Suprapubic skin (tissue), 3 donors: ENCODE data around the gene VWF.

ENCODE experiments used
- POLR2AphosphoS5 ChIP-seq, 3 donors: sonication (generic); formaldehyde crosslinking; IDR thresholded peaks; one replicate each; pipeline ENCODE4 v1.6.1; 2017; ENCODE audit warnings: antibody characterized with exemption in 3 of 3
- TF ChIP-seq, protein P1 (sequence below), 2 donors: fragments of 200-600 bp in 1 of 2; fragments of 450-650 bp in 1 of 2; sonication (generic) in 1 of 2; IDR thresholded peaks; one replicate each; pipeline ENCODE4 v1.5.1; 2016 to 2019; ENCODE audit warnings: antibody characterized with exemption in 2 of 2, mild to moderate bottlenecking in 1 of 2, moderate library complexity in 1 of 2

DNA sequence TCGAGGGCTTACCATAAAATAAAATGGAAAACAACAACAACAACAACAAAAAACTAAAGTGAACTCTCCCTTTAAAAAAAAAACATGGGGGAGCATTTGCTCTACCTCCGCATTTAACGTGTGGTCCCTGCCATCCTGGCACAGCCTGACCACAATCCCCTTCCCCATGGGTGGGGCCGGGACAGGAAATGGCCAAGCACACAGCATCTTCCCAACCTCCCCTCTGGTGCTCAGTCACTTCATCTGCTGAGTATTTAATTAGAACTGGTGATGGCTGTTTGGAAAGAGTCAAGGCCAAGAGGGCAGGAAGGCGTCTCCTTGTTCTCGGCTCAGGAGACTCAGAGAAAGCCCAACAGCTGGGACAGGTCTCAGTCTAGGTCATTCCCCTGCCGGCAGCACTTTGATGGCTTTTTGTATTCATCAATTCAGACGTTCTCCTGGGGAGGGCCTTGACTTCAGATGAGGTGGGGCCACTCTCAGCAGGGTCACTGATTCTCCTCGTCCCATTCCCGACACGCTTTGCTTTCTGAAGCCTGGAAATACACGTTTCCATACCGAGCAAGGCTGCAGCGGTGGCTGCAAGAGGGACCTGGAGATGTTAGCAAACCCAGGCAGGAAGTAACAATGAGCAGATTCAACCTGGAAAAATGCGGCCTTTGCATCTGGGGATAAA, 223.8 kb downstream of the VWF start:
- TF ChIP-seq, protein P1, sequence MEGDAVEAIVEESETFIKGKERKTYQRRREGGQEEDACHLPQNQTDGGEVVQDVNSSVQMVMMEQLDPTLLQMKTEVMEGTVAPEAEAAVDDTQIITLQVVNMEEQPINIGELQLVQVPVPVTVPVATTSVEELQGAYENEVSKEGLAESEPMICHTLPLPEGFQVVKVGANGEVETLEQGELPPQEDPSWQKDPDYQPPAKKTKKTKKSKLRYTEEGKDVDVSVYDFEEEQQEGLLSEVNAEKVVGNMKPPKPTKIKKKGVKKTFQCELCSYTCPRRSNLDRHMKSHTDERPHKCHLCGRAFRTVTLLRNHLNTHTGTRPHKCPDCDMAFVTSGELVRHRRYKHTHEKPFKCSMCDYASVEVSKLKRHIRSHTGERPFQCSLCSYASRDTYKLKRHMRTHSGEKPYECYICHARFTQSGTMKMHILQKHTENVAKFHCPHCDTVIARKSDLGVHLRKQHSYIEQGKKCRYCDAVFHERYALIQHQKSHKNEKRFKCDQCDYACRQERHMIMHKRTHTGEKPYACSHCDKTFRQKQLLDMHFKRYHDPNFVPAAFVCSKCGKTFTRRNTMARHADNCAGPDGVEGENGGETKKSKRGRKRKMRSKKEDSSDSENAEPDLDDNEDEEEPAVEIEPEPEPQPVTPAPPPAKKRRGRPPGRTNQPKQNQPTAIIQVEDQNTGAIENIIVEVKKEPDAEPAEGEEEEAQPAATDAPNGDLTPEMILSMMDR (IDR thresholded peaks at IDR 0.05): no peak
- TF ChIP-seq POLR2AphosphoS5 (IDR thresholded peaks at IDR 0.05): no peak
